Measurements from ENCODE around the gene NFYC. TPM values are rescaled to one million over a fixed set of nuclear protein-coding genes. Genes with fewer than 3 reads are reported as not detected.

The NFYC gene
- total RNA-seq, 1 donor from 2014 or later = 51.1 TPM

DNA sequence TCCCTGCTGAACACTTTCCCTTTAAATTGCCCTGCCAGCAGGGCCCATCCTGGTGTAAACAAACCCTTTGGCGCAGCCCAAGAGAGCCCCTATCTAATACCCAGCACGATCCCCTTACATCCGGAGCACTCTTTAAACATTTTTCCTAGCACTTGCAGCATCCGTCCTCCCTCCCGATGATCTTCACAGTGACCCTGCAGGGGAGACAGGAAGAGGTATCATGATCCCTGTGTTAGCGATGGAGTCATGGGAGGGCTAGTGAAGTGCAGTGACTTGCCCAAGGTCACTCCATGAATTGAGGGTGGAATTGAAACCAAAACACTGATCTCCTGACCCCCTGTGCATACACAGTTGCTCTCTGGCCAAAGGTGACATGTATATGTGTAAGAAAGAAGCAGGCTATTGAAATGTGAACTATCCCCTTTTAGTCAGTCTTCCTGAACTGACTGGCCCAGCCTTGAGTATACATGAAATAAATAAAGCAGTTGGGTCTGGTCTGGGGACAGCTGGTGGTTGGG, 82.3 kb downstream of the NFYC start:
- Histone ChIP-seq H3K27me3 (ENCODE audit: insufficient read depth, low read length) (no peaks in the 10 kb centered on the region), H3K9ac (ENCODE audit: low read length) (no peak overlapping the region), H3K36me3 (ENCODE audit: insufficient read depth, low read length) (peaks cover 13% of the 10 kb centered on the region), H3K9me3 (ENCODE audit: insufficient read depth, low read depth, low read length) (no peaks in the 10 kb centered on the region), H3K4me2 (ENCODE audit: low read length) (no peak overlapping the region), H3K4me3 (ENCODE audit: insufficient read depth, low read depth, low read length) (no peak overlapping the region), H3K4me1 (ENCODE audit: insufficient read depth, low read length) (no peaks in the 10 kb centered on the region), H3K27ac (ENCODE audit: low read depth, low read length) (no peak overlapping the region), H4K20me1 (ENCODE audit: insufficient read depth, low read length) (no peaks in the 10 kb centered on the region), H3K79me2 (ENCODE audit: insufficient read depth, low read length) (no peaks in the 10 kb centered on the region), H2AFZ (ENCODE audit: low read depth, low read length) (no peak overlapping the region)
- Mint-ChIP-seq H3K9me3 (ENCODE audit: unreplicated experiment) (peaks cover 5% of the 10 kb centered on the region), H3K27me3 (ENCODE audit: low read depth, unreplicated experiment) (no peaks in the 10 kb centered on the region), H3K4me1 (ENCODE audit: low read depth, unreplicated experiment) (peaks cover 8% of the 10 kb centered on the region), H3K27ac (ENCODE audit: unreplicated experiment) (no peak overlapping the region), H3K36me3 (ENCODE audit: low read depth, unreplicated experiment) (peaks cover 38% of the 10 kb centered on the region), H3K4me3 (ENCODE audit: unreplicated experiment) (no peak overlapping the region)
- DNase-seq (ENCODE audit: low read depth) (no peak), FAIRE-seq (no peak)
- no peak for TF ChIP-seq EZH2 (IDR thresholded peaks at IDR 0.05; ENCODE audit: insufficient read depth, low read length)
- TF ChIP-seq, protein P1, sequence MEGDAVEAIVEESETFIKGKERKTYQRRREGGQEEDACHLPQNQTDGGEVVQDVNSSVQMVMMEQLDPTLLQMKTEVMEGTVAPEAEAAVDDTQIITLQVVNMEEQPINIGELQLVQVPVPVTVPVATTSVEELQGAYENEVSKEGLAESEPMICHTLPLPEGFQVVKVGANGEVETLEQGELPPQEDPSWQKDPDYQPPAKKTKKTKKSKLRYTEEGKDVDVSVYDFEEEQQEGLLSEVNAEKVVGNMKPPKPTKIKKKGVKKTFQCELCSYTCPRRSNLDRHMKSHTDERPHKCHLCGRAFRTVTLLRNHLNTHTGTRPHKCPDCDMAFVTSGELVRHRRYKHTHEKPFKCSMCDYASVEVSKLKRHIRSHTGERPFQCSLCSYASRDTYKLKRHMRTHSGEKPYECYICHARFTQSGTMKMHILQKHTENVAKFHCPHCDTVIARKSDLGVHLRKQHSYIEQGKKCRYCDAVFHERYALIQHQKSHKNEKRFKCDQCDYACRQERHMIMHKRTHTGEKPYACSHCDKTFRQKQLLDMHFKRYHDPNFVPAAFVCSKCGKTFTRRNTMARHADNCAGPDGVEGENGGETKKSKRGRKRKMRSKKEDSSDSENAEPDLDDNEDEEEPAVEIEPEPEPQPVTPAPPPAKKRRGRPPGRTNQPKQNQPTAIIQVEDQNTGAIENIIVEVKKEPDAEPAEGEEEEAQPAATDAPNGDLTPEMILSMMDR (IDR thresholded peaks at IDR 0.05; ENCODE audit: insufficient read depth, low read depth, low read length) = no peak

DNA sequence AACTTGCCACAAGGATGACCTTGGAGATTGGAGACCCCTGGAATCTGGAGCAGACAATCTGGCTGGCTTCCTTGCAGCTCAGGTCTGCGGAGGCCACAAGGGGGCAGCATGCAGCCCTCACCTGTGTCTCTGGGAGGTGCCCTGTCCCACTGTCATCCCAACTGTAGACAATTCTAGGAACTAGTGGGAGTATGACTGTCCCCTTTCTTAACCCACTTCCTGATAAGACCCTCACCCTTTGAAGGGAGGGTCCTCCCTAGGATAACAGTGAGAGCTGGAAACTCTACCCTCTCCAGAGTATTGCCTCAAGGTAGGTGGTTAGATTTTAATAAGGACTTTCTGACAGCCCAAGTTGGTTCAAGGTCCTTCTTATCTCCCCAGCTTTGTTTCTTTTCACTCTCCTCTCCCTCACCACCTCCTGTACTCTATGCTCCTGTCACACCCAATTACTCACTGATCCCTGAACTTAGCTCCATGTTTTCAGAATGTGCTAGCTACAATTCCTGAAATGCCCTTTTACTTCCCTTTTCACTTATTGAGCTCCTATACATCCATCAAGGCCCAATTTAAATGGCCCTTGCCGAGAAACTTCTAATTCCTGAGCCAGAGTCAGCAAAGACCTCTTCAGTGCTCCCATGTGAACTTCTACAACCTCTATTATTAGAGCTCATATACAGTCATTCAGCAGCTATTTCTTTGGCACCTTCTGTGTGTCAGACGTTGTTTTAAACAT, 82.9 kb downstream of the NFYC start:
- no peak for FAIRE-seq
- no peak for TF ChIP-seq EZH2 (IDR thresholded peaks at IDR 0.05; ENCODE audit: insufficient read depth, low read length)
- TF ChIP-seq, protein P1 (IDR thresholded peaks at IDR 0.05; ENCODE audit: insufficient read depth, low read depth, low read length) = peak; percentile 64
- peaks cover 5% of the 10 kb centered on the region for H3K9me3 Mint-ChIP-seq (ENCODE audit: unreplicated experiment)

More for the DNA sequence above, 82.9 kb downstream of the NFYC start:
- H3K9me3 ChIP-seq (ENCODE audit: insufficient read depth, low read depth, low read length) = no peaks in the 10 kb centered on the region
- H3K9ac ChIP-seq (ENCODE audit: low read length) = no peak overlapping the region
- H3K27ac Mint-ChIP-seq (ENCODE audit: unreplicated experiment) = peak overlapping the region; percentile 21
- no peak overlapping the region for H2AFZ ChIP-seq (ENCODE audit: low read depth, low read length)
- H3K4me1 Mint-ChIP-seq (ENCODE audit: low read depth, unreplicated experiment) = peaks cover 8% of the 10 kb centered on the region
- DNase-seq (ENCODE audit: low read depth) = no peak
- no peaks in the 10 kb centered on the region for H3K27me3 Mint-ChIP-seq (ENCODE audit: low read depth, unreplicated experiment)
- H3K36me3 ChIP-seq (ENCODE audit: insufficient read depth, low read length) = peaks cover 11% of the 10 kb centered on the region
- no peak overlapping the region for H3K27ac ChIP-seq (ENCODE audit: low read depth, low read length)
- H3K4me2 ChIP-seq (ENCODE audit: low read length) = no peak overlapping the region
- H3K4me3 Mint-ChIP-seq (ENCODE audit: unreplicated experiment) = no peak overlapping the region
- H3K79me2 ChIP-seq (ENCODE audit: insufficient read depth, low read length) = no peaks in the 10 kb centered on the region
- H4K20me1 ChIP-seq (ENCODE audit: insufficient read depth, low read length) = no peaks in the 10 kb centered on the region
- no peaks in the 10 kb centered on the region for H3K4me1 ChIP-seq (ENCODE audit: insufficient read depth, low read length)
- no peaks in the 10 kb centered on the region for H3K27me3 ChIP-seq (ENCODE audit: insufficient read depth, low read length)
- peaks cover 35% of the 10 kb centered on the region for H3K36me3 Mint-ChIP-seq (ENCODE audit: low read depth, unreplicated experiment)
- H3K4me3 ChIP-seq (ENCODE audit: insufficient read depth, low read depth, low read length) = no peak overlapping the region

All from astrocyte (in vitro differentiated cells and primary cell).